ENCODE measurements around the gene DLGAP1.

DLGAP1 gene

DNA sequence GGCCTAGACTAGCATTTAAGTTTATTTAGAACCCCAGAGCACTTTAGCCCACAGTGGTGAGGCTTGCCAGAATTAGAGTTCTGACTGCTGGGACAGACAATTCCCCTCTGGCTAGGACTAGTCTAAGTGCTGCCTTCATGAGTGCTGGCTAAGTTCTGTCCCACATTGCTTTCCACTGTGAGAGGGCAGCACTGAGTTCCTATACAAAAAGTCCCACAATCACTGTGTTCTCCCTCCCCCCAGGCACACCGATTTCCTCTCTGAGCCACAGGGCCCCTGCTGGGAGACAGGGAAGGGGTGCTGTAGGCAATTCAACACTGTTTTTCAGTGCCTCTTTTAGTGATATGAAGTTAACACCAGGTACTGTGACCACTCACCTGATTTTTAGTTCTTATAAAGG, 310.9 kb downstream of the DLGAP1 start:
- DNase-seq: no peak

GRCh38 chr18:4143585-4143984, 311.5 kb downstream of the DLGAP1 start:
- no peak for DNase-seq

DNA sequence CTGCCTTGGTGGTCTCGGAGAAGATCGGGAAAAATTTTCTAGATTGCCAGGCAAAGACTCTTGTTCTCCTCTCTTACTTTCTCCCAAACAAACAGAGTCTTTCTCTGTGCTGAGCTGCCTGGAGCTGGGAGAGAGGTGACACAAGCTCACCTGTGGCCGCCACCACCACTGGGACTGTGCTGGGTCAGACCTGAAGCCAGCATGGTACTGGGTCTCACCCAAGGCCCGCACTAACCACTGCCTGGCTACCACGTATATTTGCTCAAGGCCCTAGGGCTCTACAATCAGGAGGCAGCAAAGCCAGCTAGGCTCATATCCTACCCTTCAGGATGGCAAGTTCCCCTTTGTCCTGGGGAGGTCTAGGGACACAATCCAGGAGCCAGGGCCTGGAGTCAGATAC, 312.2 kb downstream of the DLGAP1 start:
- DNase-seq: no peak

GRCh38 chr18:4134700-4135099, 320.4 kb downstream of the DLGAP1 start:
- DNase-seq: no peak

DNA sequence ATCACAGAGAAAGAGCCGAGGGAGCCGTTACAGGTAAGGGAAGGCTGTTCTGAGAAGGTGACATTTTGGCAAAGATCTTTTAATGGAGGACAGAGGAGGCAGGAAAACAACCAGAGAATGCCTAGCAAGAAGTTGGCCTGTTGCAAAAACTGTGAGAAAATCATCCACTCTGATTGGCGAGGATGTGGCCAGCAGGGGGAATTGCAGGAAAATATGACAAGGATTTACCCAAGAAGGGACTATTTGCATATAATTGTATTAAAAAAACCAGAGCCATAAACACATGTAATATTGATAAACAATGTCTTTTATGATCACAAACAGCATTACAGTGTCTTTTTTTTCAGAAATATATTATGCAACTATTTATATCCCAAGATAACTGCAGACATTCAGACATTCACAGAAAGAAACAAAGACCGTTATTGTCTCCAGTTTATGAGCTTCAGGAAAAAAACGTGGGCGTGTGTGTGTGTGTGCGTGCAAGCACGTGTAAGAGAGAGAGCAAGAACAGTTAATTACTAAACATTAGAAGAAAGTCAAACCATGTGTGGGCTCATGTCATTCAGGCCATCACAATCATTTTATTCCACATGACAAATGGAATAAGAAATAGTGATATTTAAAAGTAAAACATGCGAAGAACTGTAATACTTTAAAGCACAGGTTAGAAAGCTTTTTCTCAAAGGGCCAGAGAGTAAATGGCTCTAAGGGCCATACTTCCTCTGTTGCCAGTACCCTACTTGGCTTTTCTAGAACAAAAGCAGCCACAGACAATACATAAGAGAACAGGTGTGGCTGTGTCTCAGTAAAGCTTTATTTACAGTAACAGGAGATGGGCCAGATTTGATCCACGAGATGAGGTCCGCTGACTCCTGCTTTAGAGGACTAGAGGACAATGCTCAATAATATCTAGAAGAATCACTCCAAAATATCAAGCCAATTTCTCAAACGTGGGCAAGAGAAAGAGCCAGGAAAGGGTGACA, 324.1 kb downstream of the DLGAP1 start:
- no peak for DNase-seq

- no peak for DNase-seq
Measured at GRCh38 chr18:4126939-4127338, 328.2 kb downstream of the DLGAP1 start.

DNA sequence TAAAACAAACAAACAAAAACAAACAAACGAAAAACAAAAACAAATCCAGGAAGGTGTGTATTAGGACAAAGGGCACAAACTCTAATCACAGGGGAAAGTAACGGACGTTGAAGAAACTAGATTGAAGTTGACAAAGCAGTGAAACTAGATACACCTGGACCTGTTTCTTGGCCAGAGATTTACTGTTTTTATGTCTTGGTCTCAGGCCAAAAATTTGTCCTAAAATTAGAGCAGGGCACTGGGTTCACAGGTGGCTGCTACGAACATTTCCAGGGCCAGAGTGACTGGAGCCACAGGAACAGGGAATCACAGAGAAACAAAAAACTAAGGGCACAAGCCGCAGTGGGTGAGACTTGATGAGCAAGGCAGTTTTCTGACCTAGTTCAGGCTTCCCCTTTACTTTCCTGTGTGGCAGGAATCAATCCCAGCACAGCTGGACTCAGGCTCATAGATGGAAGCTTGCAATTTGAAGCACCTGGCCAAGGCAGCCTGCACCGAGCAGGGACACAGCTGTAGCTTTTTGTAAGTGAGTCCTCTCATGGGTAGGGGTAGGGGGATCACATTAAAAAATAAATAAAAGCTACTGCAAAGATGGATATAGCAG, 329.4 kb downstream of the DLGAP1 start:
- no peak for DNase-seq

- DNase-seq: no peak
Measured at GRCh38 chr18:4125224-4125623, 329.9 kb downstream of the DLGAP1 start.

GRCh38 chr18:4119813-4120212, 335.3 kb downstream of the DLGAP1 start:
- DNase-seq: no peak

- no peak for DNase-seq
Measured at GRCh38 chr18:4119127-4119648, 335.9 kb downstream of the DLGAP1 start.

- DNase-seq: no peak
Measured at GRCh38 chr18:4108016-4108415, 347.1 kb downstream of the DLGAP1 start.

GRCh38 chr18:4107049-4107467, 348.0 kb downstream of the DLGAP1 start:
- no peak for DNase-seq

GRCh38 chr18:4106407-4107033, 348.6 kb downstream of the DLGAP1 start:
- peak in 1 of 2 experiments; percentile 10 for DNase-seq

DNA sequence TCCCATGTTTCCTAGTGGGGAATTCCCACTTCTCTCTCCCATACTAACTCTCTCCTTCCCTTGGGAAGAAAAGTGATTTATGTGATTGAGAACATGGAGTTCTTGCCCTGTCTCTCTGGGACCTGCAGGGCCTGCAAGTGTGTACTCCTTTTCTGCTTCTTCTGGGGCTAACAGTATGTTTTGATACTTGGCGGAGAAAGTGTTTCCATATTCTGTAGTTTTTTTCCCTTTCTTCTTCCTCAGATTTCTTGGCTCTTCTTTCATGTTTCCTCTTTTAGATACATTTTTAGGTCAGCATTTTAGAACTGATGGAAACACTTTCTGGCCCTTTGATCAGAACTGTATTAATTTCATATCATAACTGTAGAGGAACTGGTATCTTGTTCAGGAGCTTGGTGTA, 352.2 kb downstream of the DLGAP1 start:
- DNase-seq: no peak

- no peak for DNase-seq
Measured at GRCh38 chr18:4101009-4101408, 354.1 kb downstream of the DLGAP1 start.

DNA sequence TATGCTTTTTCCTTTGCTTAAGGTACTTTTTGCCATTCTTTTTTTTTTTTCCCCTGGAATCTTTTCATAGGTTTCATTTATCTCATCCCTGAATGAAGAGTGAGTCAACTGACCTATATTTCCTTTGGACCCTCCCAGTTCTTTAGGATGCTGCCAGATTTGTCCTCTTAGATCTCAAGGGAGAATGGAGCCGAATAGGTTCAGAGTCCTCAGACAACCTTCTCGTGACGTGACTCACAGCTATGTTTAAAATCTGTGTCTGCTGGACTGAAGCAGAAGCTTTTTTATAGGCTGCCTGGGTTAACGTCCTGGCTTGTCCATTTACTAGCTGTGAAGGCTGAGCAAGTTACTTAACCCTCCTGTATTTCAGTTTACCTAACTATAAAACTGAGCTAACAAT, 358.6 kb downstream of the DLGAP1 start:
- no peak for DNase-seq

- no peak for DNase-seq
Measured at GRCh38 chr18:4093676-4094075, 361.4 kb downstream of the DLGAP1 start.

GRCh38 chr18:4084382-4084900, 370.7 kb downstream of the DLGAP1 start:
- no peak for DNase-seq

DNA sequence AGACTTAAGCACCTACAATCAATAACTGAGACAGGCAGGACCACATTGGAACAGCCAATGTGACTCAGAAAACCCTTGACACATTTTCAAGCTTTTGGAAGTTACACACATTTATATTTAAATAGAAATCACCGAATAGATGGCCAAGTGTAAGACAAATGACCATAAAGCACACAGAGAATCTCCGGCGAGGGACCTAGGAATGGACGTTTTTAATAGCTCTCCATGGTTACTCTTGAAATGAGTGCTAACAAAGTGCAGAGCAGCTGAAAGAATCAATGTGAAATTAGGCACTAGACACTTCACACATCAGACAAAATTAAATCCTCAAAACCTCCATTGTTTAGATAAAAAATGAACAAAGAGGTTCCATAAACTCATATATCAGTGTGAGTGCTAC, 376.9 kb downstream of the DLGAP1 start:
- DNase-seq: no peak

DNA sequence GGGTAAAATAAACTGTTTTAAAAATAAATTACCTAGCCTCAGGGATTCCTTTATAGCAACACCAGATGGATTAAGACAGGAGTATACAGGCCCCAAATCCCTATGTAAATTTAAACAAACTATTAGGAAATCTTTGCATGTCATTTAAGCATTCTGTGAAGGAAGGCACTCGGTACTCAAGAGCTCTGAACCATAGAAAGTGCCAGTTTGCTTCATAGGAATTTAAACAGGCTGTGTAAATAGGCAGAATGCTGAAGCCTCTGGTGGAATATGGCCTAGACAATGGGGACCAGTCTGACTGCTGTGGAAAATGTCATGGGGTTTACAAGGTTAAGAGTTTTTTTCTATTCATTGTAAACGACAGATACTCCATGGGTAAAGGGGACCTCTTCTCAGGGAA, 377.4 kb downstream of the DLGAP1 start:
- DNase-seq: no peak

GRCh38 chr18:4077204-4077603, 377.9 kb downstream of the DLGAP1 start:
- no peak for DNase-seq

GRCh38 chr18:4074647-4075046, 380.5 kb downstream of the DLGAP1 start:
- DNase-seq: no peak

DNA sequence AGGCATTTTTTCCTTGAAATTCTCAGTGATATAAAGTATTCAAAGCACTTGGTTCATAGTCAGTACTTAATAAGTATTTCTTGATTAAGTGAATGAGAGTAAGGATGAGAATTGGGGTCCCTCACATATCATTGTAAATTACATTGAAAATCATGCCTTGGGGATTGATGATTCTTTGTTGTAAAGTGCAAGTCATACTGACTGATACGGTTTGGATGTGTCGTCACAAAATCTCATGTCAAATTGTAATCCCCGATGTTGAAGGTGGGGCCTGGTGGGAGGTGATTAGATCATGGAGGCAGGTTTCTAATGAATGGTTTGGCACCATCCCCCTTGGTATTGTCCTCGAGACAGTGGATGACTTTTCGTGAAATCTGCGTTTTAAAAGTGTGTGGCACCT, 385.9 kb downstream of the DLGAP1 start:
- no peak for DNase-seq
